ENCODE results near the gene CROT. TPM values are rescaled to one million over a fixed set of nuclear protein-coding genes. Genes with fewer than 3 reads are reported as not detected.

The CROT gene
- total and polyA plus RNA-seq, 9 donors, result 8.0 to 21.8 (median 16.1) TPM

DNA sequence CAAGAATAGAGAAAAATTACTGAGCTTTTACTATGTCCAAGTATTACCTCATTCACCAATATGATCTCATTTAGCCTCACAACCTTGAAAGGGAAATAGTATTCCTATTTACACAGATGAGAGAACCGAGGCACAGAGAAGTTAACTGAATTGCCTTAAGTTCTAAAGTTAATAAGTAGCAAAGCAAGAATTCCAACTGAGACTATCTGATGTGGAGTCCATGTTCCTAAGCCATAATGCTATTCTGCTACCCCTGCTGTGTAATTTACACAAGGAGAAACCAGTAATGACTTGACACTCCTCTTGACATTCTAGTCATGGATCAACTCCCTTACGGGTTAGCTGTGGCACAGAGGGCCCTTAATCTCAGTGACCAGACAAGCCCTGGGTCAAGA, 69.3 kb downstream of the CROT start:
- no peak for DNase-seq
- TF ChIP-seq, protein P1, sequence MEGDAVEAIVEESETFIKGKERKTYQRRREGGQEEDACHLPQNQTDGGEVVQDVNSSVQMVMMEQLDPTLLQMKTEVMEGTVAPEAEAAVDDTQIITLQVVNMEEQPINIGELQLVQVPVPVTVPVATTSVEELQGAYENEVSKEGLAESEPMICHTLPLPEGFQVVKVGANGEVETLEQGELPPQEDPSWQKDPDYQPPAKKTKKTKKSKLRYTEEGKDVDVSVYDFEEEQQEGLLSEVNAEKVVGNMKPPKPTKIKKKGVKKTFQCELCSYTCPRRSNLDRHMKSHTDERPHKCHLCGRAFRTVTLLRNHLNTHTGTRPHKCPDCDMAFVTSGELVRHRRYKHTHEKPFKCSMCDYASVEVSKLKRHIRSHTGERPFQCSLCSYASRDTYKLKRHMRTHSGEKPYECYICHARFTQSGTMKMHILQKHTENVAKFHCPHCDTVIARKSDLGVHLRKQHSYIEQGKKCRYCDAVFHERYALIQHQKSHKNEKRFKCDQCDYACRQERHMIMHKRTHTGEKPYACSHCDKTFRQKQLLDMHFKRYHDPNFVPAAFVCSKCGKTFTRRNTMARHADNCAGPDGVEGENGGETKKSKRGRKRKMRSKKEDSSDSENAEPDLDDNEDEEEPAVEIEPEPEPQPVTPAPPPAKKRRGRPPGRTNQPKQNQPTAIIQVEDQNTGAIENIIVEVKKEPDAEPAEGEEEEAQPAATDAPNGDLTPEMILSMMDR (IDR thresholded peaks at IDR 0.05), result no peak
- TF ChIP-seq POLR2A (IDR thresholded peaks at IDR 0.05) (no peak), EP300 (IDR thresholded peaks at IDR 0.05) (no peak)
- no peak overlapping the region for H3K27ac ChIP-seq
- H3K4me1 ChIP-seq (ENCODE audit: insufficient read depth), result no peaks in the 10 kb centered on the region
- no peaks in the 10 kb centered on the region for H3K36me3 ChIP-seq
- no peaks in the 10 kb centered on the region for H3K9me3 ChIP-seq
- WGBS, 3 donors, result 76 to 79% (median 77%) methylated on average over 2 of the region's 2 CpGs
- H3K27me3 ChIP-seq, result no peaks in the 10 kb centered on the region
- H3K4me3 ChIP-seq, result no peak overlapping the region
- intact Hi-C loops (cut with DNase I), result loop anchor here in 2 of 4 donors (2.0 to 5.0 kb wide), 2 partner anchors 102 kb away; no protein-coding TSS in a partner anchor

DNA sequence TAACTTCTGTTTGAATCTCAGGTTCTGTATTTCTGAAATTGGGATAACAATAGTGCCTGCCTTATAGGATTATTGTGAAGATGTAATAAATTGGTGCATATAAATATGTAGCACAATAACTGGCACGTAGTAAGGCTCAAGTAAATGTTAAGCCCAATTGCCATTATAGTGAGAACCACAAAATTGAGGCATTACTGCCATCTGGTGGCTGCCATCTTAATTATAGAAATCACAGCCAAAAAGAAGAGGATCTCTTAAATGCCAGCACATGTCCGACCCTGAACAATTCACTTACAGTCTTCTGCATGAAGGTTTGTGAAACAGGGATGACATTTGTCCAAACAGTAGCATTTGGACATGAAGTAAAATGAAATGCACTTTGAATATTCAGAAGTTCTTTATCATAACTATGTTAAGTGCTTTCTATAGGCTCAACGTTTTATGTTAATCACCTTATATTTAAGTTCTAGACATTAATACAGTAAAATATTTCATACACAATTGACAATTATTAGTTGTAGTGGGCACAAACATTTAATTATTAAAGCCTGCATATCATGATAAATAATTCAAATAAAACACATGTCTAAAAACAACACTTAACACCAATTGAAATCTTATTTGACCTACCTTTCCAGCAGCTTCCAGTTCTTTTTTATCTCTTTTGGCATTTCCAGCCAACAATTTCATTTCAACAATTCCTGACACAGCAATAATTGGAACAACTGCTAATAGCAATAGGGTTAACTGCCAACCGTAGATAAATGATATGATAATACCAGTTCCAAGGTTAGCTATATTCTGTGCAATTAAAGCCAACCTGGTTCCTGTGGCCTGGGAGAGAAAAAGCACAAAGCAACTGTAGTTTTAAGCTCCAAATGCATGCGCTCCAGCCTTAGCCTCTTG, 71.5 kb downstream of the CROT start:
- Histone ChIP-seq H3K4me1 (ENCODE audit: insufficient read depth) (no peaks in the 10 kb centered on the region), H3K4me3 (no peak overlapping the region), H3K36me3 (no peaks in the 10 kb centered on the region), H3K27me3 (no peaks in the 10 kb centered on the region), H3K9me3 (no peaks in the 10 kb centered on the region), H3K27ac (no peak overlapping the region)
- intact Hi-C loops (cut with DNase I), result loop anchor here in 3 of 4 donors (2.0 to 5.0 kb wide), 2 partner anchors 104 to 105 kb away; no protein-coding TSS in a partner anchor
- TF ChIP-seq, protein P1 (IDR thresholded peaks at IDR 0.05), result peak; percentile 11 to 73 (median 62)
- no peak for TF ChIP-seq POLR2A (IDR thresholded peaks at IDR 0.05)
- DNase-seq, result peak; percentile 31 to 67 (median 47)
- 38 to 51% (median 47%) methylated on average over 5 of the region's 5 CpGs for WGBS, 3 donors

DNA sequence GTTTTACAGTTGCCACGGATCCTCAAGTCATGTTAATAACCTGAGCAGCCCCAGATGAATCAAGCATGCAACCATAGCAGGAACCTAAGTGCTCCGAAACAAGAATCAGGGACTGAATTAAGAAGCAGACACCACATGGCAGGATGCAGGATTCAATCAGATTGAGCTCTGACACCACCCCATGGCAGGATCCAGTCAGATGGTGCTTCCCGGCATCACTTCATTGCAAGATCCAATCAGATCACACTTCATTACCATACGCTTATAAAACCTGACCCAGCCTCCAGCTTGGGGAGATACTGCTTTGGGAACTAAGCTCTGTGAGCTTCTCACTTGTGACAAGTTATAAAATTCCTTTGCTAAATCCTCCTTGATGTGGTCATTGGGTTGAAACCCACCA, 74.7 kb downstream of the CROT start:
- H3K36me3 ChIP-seq, result no peaks in the 10 kb centered on the region
- H3K27me3 ChIP-seq, result no peaks in the 10 kb centered on the region
- 80 to 84% (median 83%) methylated on average over 4 of the region's 4 CpGs for WGBS, 3 donors
- H3K27ac ChIP-seq, result no peak overlapping the region
- no peaks in the 10 kb centered on the region for H3K9me3 ChIP-seq
- no peaks in the 10 kb centered on the region for H3K4me1 ChIP-seq (ENCODE audit: insufficient read depth)
- DNase-seq, result no peak
- no peak overlapping the region for H3K4me3 ChIP-seq
- TF ChIP-seq POLR2A (IDR thresholded peaks at IDR 0.05) (no peak), EP300 (IDR thresholded peaks at IDR 0.05) (no peak)
- TF ChIP-seq, protein P1 (IDR thresholded peaks at IDR 0.05), result no peak
- intact Hi-C loops (cut with DNase I), result no loop called here

DNA sequence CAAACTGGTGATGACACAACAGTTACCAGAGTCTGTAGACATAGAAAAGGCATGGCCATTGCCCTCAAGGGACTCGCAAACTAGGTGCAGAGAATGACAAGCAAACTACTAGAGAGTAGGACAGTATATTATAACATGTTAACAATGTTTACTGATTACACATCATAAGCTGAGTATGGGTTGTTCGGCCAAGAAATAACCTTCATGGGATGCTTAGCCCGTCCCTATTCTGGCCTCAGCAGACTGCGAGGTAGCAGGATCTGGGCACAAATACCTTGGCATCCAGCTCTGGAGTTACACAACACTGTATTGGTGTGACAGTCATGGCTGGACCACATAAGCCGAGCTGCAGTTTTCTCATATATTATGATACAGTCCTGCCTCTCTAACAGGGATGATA, 78.6 kb downstream of the CROT start:
- 84 to 91% (median 88%) methylated on average over 5 of the region's 5 CpGs for WGBS, 3 donors
- H3K9me3 ChIP-seq, result no peaks in the 10 kb centered on the region
- no peaks in the 10 kb centered on the region for H3K4me1 ChIP-seq (ENCODE audit: insufficient read depth)
- intact Hi-C loops (cut with DNase I), result no loop called here
- H3K4me3 ChIP-seq, result no peak overlapping the region
- H3K27me3 ChIP-seq, result no peaks in the 10 kb centered on the region
- no peak for DNase-seq
- TF ChIP-seq, protein P1 (IDR thresholded peaks at IDR 0.05), result no peak
- no peak for TF ChIP-seq EP300 (IDR thresholded peaks at IDR 0.05)
- no peak for TF ChIP-seq POLR2A (IDR thresholded peaks at IDR 0.05)
- H3K27ac ChIP-seq, result no peak overlapping the region
- H3K36me3 ChIP-seq, result no peaks in the 10 kb centered on the region

Data from ovary (tissue), 9 donors.